Measurements from ENCODE around the gene FAT3. TPM values are rescaled to one million over a fixed set of nuclear protein-coding genes. Genes with fewer than 3 reads are reported as not detected.

The FAT3 gene
- total RNA-seq (not detected), polyA plus RNA-seq (not detected)

DNA sequence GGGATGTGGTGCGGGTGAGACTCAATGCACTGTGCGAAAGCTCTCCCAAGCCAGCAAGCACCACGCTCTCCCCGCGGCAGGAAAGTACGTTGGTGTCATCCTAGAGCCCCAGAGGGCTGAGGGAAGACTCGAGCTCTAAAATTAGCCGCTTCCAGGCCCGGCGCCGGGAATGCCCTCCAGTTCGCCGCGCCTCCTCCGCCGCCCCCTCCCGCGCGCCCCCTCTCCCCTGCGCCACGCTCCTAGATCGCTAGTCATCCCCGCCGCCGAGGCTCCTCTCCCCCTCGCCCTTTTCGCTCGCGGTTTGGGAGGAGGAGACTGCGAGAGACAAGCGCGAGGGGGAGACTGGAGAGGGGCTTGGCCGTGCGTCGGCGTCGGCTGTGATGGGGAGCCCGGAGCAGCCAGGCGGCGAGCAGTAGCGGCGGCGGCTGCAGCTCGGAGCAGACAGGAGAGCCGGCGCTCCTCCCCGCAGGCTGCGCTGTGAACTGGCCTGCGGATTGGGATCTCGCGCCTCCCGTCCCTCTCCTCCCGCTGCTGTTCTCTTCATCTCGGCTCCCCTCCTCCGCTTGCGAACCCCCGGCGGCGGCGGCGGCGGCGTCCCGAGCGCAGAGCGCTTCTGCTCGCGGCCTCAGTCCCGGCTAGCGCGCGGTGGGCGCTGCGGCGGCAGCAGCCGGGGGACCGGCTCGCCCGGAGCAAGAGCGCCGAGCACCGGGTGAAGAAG is at the start of gene FAT3:
Gene FAT3, plus strand, starts transcription at position 412 of the 718 bp plus-strand sequence. CDS start 127,295 bp downstream, outside the sequence.
- DNase-seq: no peak
- Mint-ChIP-seq H3K27ac (no peak within 1 kb of the TSS), H3K27me3 (peaks cover 47% of the 10 kb centered on the region), H3K4me3 (peak within 1 kb of the TSS in 1 of 4 donors; percentile 48), H3K36me3 (no peaks in the 10 kb centered on the region), H3K9me3 (peaks cover 0 to 6% (median 1%) of the 10 kb centered on the region in 7 donors), H3K4me1 (peaks cover 0 to 2% (median 0%) of the 10 kb centered on the region in 4 donors)
- no peak for ATAC-seq (ENCODE audit: low read depth in 2 of 2)
- H3K27ac ChIP-seq (ENCODE audit: insufficient read depth, low read length, poor library complexity, severe bottlenecking): no peak within 1 kb of the TSS
- no peaks in the 10 kb centered on the region for H3K36me3 ChIP-seq (ENCODE audit: control insufficient read depth, insufficient read depth, low read length)
- H3K27me3 ChIP-seq (ENCODE audit: control insufficient read depth, insufficient read depth, low read length): peaks cover 9% of the 10 kb centered on the region
- H3K4me1 ChIP-seq (ENCODE audit: control insufficient read depth, insufficient read depth, low read length, poor library complexity, severe bottlenecking): no peaks in the 10 kb centered on the region
- no peak within 1 kb of the TSS for H3K4me3 ChIP-seq (ENCODE audit: low read depth, low read length)
- no peaks in the 10 kb centered on the region for H3K9me3 ChIP-seq (ENCODE audit: control insufficient read depth in 2 of 2, low read length in 2 of 2)

DNA sequence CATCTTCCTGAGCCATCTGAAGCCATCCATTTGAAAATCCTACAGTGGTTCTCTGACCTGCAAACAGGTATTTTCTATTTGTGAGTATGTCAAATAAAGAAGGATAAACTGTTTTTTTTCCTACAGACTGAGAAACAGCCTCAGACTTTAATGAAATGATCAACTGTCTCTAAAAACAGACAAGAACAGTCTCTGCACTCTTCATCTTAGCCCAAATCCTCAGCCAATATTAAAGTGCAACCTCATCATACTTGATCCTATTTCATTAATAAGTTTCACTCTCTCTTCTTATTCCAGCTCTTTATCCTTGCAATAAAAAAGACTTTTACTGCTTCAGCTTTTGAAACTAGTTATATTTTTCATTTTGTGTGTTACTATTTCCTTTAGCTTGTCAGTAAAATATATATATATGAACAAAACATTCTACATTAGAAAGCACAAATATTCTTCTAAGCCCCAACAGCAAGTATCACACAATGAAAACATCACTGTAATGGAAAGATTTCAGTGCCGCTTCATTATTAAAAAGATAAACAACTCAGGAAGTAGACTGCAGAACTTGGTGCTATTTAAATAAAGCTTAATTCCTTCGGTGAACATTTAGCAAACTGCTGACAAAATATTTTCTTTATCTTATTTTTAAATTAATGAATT is 45.5 kb upstream of the FAT3 start:
- no peaks in the 10 kb centered on the region for H3K4me1 ChIP-seq (ENCODE audit: control insufficient read depth, insufficient read depth, low read length, poor library complexity, severe bottlenecking)
- no peak overlapping the region for H3K4me3 Mint-ChIP-seq
- no peak overlapping the region for H3K27ac ChIP-seq (ENCODE audit: insufficient read depth, low read length, poor library complexity, severe bottlenecking)
- H3K4me3 ChIP-seq (ENCODE audit: low read depth, low read length): no peak overlapping the region
- ATAC-seq (ENCODE audit: low read depth in 2 of 2): no peak
- DNase-seq: no peak
- no peaks in the 10 kb centered on the region for H3K27me3 Mint-ChIP-seq
- H3K36me3 Mint-ChIP-seq: no peaks in the 10 kb centered on the region
- no peaks in the 10 kb centered on the region for H3K4me1 Mint-ChIP-seq
- H3K9me3 Mint-ChIP-seq: peaks cover 0 to 11% (median 4%) of the 10 kb centered on the region in 7 donors
- no peaks in the 10 kb centered on the region for H3K27me3 ChIP-seq (ENCODE audit: control insufficient read depth, insufficient read depth, low read length)
- no peaks in the 10 kb centered on the region for H3K9me3 ChIP-seq (ENCODE audit: control insufficient read depth in 2 of 2, low read length in 2 of 2)
- H3K36me3 ChIP-seq (ENCODE audit: control insufficient read depth, insufficient read depth, low read length): no peaks in the 10 kb centered on the region
- no peak overlapping the region for H3K27ac Mint-ChIP-seq

DNA sequence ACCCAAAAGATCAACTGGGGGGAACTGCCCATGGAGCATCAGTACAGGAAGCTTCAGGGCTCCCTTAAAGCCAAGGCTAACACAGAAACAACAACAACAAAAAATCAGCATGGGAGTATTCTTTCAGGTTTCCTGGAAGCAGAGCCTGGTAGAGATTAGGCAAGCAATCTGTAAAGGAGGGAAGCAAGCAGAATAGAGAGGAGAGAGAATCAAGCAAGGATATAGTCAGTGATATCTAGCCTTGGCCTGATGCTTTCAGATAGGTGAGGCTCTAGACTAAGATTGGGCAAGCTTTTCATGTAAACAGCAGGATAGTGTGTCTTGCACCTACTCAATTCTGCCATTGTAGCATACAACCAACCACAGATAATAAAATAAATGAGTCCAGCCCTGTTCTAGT is 44.4 kb upstream of the FAT3 start:
- no peaks in the 10 kb centered on the region for H3K36me3 Mint-ChIP-seq
- Histone ChIP-seq H3K27ac (ENCODE audit: insufficient read depth, low read length, poor library complexity, severe bottlenecking) (no peak overlapping the region), H3K4me3 (ENCODE audit: low read depth, low read length) (no peak overlapping the region), H3K4me1 (ENCODE audit: control insufficient read depth, insufficient read depth, low read length, poor library complexity, severe bottlenecking) (no peaks in the 10 kb centered on the region), H3K9me3 (ENCODE audit: control insufficient read depth in 2 of 2, low read length in 2 of 2) (no peaks in the 10 kb centered on the region), H3K27me3 (ENCODE audit: control insufficient read depth, insufficient read depth, low read length) (no peaks in the 10 kb centered on the region), H3K36me3 (ENCODE audit: control insufficient read depth, insufficient read depth, low read length) (no peaks in the 10 kb centered on the region)
- no peak overlapping the region for H3K4me3 Mint-ChIP-seq
- ATAC-seq (ENCODE audit: low read depth in 2 of 2) (no peak), DNase-seq (no peak)
- no peaks in the 10 kb centered on the region for H3K4me1 Mint-ChIP-seq
- H3K9me3 Mint-ChIP-seq: peaks cover 0 to 11% (median 4%) of the 10 kb centered on the region in 7 donors
- H3K27ac Mint-ChIP-seq: no peak overlapping the region
- no peaks in the 10 kb centered on the region for H3K27me3 Mint-ChIP-seq

DNA sequence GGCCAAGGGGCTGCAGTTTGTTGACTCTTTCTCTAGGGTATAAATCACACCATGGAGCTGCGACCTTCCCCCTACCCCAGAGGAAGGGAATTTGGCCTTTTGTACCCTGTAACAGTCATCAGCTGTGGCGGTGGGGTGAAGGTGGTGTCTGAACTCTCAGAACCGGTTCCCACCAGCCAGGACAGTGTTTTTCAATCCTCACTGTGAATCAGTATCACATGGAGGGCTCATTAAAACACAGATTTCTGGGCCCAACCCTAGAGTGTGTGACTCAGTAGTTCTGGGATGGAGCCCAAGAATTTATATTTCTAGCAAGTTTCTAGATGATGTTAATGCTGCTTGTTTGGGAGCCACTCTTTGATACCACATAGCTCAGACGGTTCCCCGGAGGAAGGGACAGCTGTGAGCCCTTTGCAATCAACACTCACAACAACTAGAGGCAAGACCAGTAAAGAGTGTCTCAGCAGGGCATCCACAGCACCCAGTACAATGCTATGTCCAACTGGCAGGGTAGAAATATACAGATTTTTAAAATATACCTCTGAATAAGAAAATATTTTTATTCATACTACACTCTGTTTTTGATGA is 43.9 kb upstream of the FAT3 start:
- no peak for ATAC-seq (ENCODE audit: low read depth in 2 of 2)
- Mint-ChIP-seq H3K27ac (no peak overlapping the region), H3K9me3 (peaks cover 0 to 11% (median 4%) of the 10 kb centered on the region in 7 donors), H3K27me3 (no peaks in the 10 kb centered on the region), H3K36me3 (no peaks in the 10 kb centered on the region), H3K4me3 (no peak overlapping the region), H3K4me1 (no peaks in the 10 kb centered on the region)
- H3K9me3 ChIP-seq (ENCODE audit: control insufficient read depth in 2 of 2, low read length in 2 of 2): no peaks in the 10 kb centered on the region
- H3K27me3 ChIP-seq (ENCODE audit: control insufficient read depth, insufficient read depth, low read length): no peaks in the 10 kb centered on the region
- no peak for DNase-seq
- no peak overlapping the region for H3K27ac ChIP-seq (ENCODE audit: insufficient read depth, low read length, poor library complexity, severe bottlenecking)
- H3K4me3 ChIP-seq (ENCODE audit: low read depth, low read length): no peak overlapping the region
- H3K4me1 ChIP-seq (ENCODE audit: control insufficient read depth, insufficient read depth, low read length, poor library complexity, severe bottlenecking): no peaks in the 10 kb centered on the region
- no peaks in the 10 kb centered on the region for H3K36me3 ChIP-seq (ENCODE audit: control insufficient read depth, insufficient read depth, low read length)

DNA sequence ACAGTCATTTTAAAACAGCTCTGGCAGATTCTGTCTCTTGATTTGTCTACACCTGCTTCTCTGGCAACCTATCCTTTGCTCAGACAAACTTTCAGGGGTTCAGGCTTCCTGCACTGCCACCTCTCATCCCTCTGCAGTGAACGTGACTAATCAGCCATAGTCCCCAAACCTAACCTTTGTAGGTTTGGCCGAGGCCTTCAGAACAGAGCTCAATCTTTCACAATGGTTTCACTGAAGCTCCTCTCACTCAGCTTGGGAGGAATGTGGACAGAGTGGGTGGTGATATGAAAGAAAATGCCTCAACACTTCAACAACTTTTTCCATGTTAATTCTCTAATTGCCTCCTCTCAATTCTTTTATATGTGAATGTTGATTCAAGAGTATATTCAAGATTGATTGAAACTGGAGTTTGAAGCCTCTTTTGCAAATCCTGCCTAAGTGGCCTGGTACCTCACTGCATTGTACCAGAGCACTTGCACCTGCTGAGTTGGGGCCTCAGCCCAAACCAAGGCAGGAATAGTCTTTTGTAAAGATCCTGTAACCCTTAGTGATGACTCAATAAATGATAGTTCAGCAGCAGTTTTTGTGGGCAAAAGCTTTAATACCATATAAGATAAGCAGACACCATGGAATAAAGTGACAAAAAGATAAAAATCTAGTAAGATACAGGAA is 33.9 kb upstream of the FAT3 start:
- Mint-ChIP-seq H3K4me1 (no peaks in the 10 kb centered on the region), H3K4me3 (no peak overlapping the region), H3K9me3 (peaks cover 0 to 5% (median 2%) of the 10 kb centered on the region in 7 donors)

DNA sequence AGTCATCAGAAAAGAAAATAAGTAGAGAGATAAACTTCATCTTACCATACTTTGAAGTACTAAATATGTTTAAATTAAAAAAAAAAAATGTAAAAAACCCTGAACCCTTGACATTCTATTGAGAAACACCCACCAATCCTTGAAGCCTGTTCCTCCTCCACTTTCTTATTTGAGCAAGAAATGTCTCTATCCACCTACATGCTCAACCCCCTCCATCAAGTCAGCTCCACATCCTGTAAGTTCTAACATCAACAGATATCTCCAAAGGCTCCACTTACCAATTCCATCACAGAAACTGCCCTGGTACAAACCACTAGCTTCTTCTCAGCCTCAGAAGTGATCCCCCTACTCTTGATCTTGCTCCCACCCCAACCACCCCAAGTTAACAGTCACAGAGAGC is 32.5 kb upstream of the FAT3 start:
- DNase-seq (no peak), ATAC-seq (ENCODE audit: low read depth in 2 of 2) (no peak)
- no peak overlapping the region for H3K27ac ChIP-seq (ENCODE audit: insufficient read depth, low read length, poor library complexity, severe bottlenecking)
- no peak overlapping the region for H3K4me3 ChIP-seq (ENCODE audit: low read depth, low read length)
- H3K27me3 Mint-ChIP-seq: no peaks in the 10 kb centered on the region
- no peaks in the 10 kb centered on the region for H3K36me3 Mint-ChIP-seq
- H3K9me3 Mint-ChIP-seq: peaks cover 0 to 4% (median 2%) of the 10 kb centered on the region in 7 donors
- H3K36me3 ChIP-seq (ENCODE audit: control insufficient read depth, insufficient read depth, low read length): no peaks in the 10 kb centered on the region
- no peak overlapping the region for H3K4me3 Mint-ChIP-seq
- H3K27me3 ChIP-seq (ENCODE audit: control insufficient read depth, insufficient read depth, low read length): no peaks in the 10 kb centered on the region
- no peak overlapping the region for H3K27ac Mint-ChIP-seq
- H3K4me1 ChIP-seq (ENCODE audit: control insufficient read depth, insufficient read depth, low read length, poor library complexity, severe bottlenecking): no peaks in the 10 kb centered on the region
- H3K9me3 ChIP-seq (ENCODE audit: control insufficient read depth in 2 of 2, low read length in 2 of 2): no peaks in the 10 kb centered on the region
- H3K4me1 Mint-ChIP-seq: no peaks in the 10 kb centered on the region

More for the DNA sequence above, 33.9 kb upstream of the FAT3 start:
- Mint-ChIP-seq H3K36me3 (no peaks in the 10 kb centered on the region), H3K27me3 (no peaks in the 10 kb centered on the region), H3K27ac (peak overlapping the region in 1 of 3 donors; percentile 16)
- no peaks in the 10 kb centered on the region for H3K4me1 ChIP-seq (ENCODE audit: control insufficient read depth, insufficient read depth, low read length, poor library complexity, severe bottlenecking)
- H3K27ac ChIP-seq (ENCODE audit: insufficient read depth, low read length, poor library complexity, severe bottlenecking): no peak overlapping the region
- no peaks in the 10 kb centered on the region for H3K9me3 ChIP-seq (ENCODE audit: control insufficient read depth in 2 of 2, low read length in 2 of 2)
- no peak overlapping the region for H3K4me3 ChIP-seq (ENCODE audit: low read depth, low read length)
- ATAC-seq (ENCODE audit: low read depth in 2 of 2) (no peak), DNase-seq (no peak)
- no peaks in the 10 kb centered on the region for H3K27me3 ChIP-seq (ENCODE audit: control insufficient read depth, insufficient read depth, low read length)
- no peaks in the 10 kb centered on the region for H3K36me3 ChIP-seq (ENCODE audit: control insufficient read depth, insufficient read depth, low read length)

DNA sequence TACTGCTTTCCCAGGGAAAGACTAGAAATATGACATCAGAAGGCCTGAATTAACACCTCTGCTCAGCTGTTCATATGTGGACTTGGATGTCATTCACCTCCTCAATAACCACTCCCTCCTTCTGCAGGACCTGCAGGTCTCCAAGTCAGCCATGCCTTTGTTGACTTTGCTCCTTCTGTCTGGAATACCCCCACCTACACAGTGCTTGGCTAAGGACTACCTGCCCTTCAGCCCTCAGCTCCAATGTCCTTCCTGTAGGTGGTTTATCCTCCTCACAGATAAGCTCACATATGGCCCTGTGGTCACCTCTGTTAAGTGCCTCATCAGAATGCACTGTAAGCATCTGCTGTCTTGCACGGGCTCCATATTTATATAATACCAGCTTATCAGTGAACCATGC is 26.4 kb upstream of the FAT3 start:
- Mint-ChIP-seq H3K4me3 (no peak overlapping the region), H3K4me1 (no peaks in the 10 kb centered on the region), H3K9me3 (peaks cover 0 to 9% (median 2%) of the 10 kb centered on the region in 7 donors), H3K36me3 (no peaks in the 10 kb centered on the region), H3K27me3 (peaks cover 5% of the 10 kb centered on the region), H3K27ac (no peak overlapping the region)
- no peak overlapping the region for H3K27ac ChIP-seq (ENCODE audit: insufficient read depth, low read length, poor library complexity, severe bottlenecking)
- ATAC-seq (ENCODE audit: low read depth in 2 of 2) (no peak), DNase-seq (no peak)
- H3K4me1 ChIP-seq (ENCODE audit: control insufficient read depth, insufficient read depth, low read length, poor library complexity, severe bottlenecking): no peaks in the 10 kb centered on the region
- H3K9me3 ChIP-seq (ENCODE audit: control insufficient read depth in 2 of 2, low read length in 2 of 2): no peaks in the 10 kb centered on the region
- H3K27me3 ChIP-seq (ENCODE audit: control insufficient read depth, insufficient read depth, low read length): no peaks in the 10 kb centered on the region
- no peaks in the 10 kb centered on the region for H3K36me3 ChIP-seq (ENCODE audit: control insufficient read depth, insufficient read depth, low read length)
- H3K4me3 ChIP-seq (ENCODE audit: low read depth, low read length): no peak overlapping the region
